Brain microvascular endothelial cell (primary cell): ENCODE measurements around the gene GALNT15.

Experiments used
- DNase-seq: peaks from one replicate; pipeline ENCODE4 v3.0.0-alpha.2; 2020
- H3K27ac ChIP-seq: fragments of 250-450 bp; sonication (Bioruptor Pico); 2 replicates; pipeline ENCODE4 v1.5.1; 2020; ENCODE audit warnings: mild to moderate bottlenecking, moderate library complexity
- H3K27me3 ChIP-seq: fragments of 250-450 bp; sonication (Bioruptor Pico); replicated peaks from 2 replicates; pipeline ENCODE4 v1.5.1; 2020; ENCODE audit warnings: mild to moderate bottlenecking
- H3K36me3 ChIP-seq: fragments of 250-450 bp; sonication (Bioruptor Pico); replicated peaks from 2 replicates; pipeline ENCODE4 v1.5.1; 2020; ENCODE audit warnings: mild to moderate bottlenecking
- H3K4me3 ChIP-seq: 2 replicates; pipeline ENCODE4 v1.5.1; 2011; ENCODE audit warnings: low read depth, mild to moderate bottlenecking, control low read depth, low read length, moderate library complexity
- in situ Hi-C: cut with HindIII; loops from 2 replicates; pipeline ENCODE4 v1.10.0; 2017; ENCODE audit warnings: low sequenced_read_pairs, low pct_ligation_motif_present
- TF ChIP-seq, protein P1 (sequence below): IDR thresholded peaks from 2 replicates; pipeline ENCODE4 v1.5.1; 2011; ENCODE audit warnings: low read depth, mild to moderate bottlenecking, moderate library complexity, low read length, control low read depth, inconsistent platforms; ENCODE audit errors: missing control alignments

Gene GALNT15

DNA sequence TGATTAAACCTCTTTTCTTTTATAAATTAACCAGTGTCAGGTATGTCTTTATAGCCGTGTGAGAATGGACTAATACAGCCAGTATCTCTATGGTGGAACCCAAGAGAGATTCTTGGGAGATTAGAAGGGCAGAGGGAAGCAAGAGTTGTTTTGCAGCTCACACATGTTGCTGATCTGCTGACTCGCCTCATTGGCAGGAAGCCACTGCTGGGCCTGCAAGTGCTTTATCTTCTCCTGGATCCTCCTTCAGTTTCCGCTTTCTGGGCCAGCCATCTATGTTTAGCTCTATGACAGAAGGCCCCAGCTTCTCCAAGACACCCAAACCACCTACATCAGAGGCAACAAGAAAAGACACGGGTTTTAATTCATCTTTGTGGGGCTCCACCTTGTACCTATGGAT lies 23.4 kb upstream of the GALNT15 start:
- peak; percentile 91 for DNase-seq
- H3K36me3 ChIP-seq = no peaks in the 10 kb centered on the region
- no peak overlapping the region for H3K4me3 ChIP-seq
- in situ Hi-C loops = no loop called here
- H3K27me3 ChIP-seq = no peaks in the 10 kb centered on the region
- peak overlapping the region; percentile 48 for H3K27ac ChIP-seq
- TF ChIP-seq, protein P1, sequence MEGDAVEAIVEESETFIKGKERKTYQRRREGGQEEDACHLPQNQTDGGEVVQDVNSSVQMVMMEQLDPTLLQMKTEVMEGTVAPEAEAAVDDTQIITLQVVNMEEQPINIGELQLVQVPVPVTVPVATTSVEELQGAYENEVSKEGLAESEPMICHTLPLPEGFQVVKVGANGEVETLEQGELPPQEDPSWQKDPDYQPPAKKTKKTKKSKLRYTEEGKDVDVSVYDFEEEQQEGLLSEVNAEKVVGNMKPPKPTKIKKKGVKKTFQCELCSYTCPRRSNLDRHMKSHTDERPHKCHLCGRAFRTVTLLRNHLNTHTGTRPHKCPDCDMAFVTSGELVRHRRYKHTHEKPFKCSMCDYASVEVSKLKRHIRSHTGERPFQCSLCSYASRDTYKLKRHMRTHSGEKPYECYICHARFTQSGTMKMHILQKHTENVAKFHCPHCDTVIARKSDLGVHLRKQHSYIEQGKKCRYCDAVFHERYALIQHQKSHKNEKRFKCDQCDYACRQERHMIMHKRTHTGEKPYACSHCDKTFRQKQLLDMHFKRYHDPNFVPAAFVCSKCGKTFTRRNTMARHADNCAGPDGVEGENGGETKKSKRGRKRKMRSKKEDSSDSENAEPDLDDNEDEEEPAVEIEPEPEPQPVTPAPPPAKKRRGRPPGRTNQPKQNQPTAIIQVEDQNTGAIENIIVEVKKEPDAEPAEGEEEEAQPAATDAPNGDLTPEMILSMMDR = no peak

DNA sequence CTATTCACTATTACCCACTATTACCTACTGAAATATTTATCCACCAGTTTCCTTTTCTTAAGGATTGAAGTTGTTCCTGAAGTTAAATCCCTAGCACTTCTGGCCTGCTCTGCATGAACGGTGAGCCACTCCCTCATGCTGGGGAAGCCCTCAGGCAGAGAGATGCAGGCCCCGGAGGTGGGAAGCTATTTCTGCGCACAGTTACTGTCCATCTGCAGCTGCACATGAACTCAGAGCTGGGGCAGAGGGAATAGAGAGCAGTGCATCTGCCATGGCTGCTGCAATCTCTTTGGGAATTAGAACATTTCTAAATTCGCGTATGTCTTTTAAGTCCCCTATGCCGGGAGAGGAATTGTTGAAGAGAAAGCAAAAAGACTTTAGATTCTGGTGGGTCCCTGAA lies 6.3 kb upstream of the GALNT15 start:
- DNase-seq = no peak
- Histone ChIP-seq H3K27me3 (no peaks in the 10 kb centered on the region), H3K27ac (no peak overlapping the region), H3K36me3 (no peaks in the 10 kb centered on the region), H3K4me3 (no peak overlapping the region)
- in situ Hi-C loops = no loop called here
- TF ChIP-seq, protein P1 = no peak

GRCh38 chr3:16171009-16171408 lies 3.5 kb upstream of the GALNT15 start:
- in situ Hi-C loops = no loop called here
- TF ChIP-seq, protein P1 = no peak

DNA sequence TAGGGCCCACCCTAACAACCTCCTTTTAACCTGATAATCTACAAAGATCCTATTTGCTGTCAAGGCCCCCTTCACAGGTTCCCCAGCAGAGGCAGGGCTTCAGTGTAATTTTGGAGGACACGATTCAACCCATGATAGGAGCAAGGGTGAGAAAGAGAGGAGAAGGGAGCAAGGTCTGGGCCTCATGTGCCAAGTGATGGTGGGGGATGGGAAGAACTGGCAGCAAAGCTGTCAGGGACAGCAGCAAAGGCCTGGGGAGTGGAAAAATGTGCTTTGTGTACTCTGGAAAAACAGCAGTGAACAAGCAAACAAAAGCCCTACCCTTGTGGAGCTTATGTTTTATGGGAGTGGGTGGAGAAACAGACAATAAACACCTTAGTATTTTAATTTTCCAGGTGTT lies 2.7 kb upstream of the GALNT15 start:
- TF ChIP-seq, protein P1 = no peak

More at GRCh38 chr3:16171009-16171408, 3.5 kb upstream of the GALNT15 start:
- H3K36me3 ChIP-seq = no peaks in the 10 kb centered on the region
- no peak overlapping the region for H3K4me3 ChIP-seq
- peak overlapping the region; percentile 3 for H3K27ac ChIP-seq
- no peaks in the 10 kb centered on the region for H3K27me3 ChIP-seq
- peak; percentile 69 for DNase-seq

DNA sequence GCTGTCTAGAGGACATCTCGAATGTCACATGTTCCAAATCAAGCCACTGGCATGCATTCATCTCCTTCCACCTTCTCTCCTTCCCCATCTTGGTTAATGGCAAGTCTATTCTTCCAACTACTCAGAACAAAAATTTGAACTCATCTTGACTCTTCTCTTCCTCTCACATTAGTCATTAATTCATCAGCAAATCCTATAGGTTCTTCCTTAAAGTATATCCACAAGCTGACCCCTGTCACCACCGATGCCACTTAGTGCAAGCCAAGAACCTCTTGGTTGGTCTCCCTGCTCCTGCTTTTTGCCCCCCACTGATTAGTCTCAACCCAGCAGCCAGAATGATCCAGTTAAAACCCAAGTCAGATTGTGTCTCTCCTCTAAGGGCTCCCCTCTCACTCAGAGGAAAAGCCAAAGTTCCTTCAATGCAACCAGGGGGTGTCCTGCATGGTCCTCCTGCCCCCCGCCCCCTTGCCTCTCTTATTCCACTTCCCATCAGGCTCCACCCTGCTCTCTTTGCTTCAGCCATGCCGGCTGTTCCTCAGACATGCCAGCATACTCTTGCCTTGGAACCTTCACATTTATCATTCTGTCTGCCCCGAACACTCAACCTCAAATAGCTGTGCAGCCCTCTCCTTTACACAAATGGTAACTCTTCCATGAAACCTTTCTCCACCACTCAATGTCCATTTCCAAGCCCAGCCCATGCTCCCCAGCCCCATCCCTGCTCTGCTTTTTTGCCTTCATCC lies 1.0 kb upstream of the GALNT15 start:
- H3K27me3 ChIP-seq = no peaks in the 10 kb centered on the region
- TF ChIP-seq, protein P1 = no peak
- H3K4me3 ChIP-seq = no peak overlapping the region
- H3K27ac ChIP-seq = peak overlapping the region; percentile 88
- no peak for DNase-seq
- H3K36me3 ChIP-seq = no peaks in the 10 kb centered on the region
- in situ Hi-C loops = no loop called here

More for the DNA sequence above, 2.7 kb upstream of the GALNT15 start:
- H3K36me3 ChIP-seq = no peaks in the 10 kb centered on the region
- H3K4me3 ChIP-seq = no peak overlapping the region
- peak overlapping the region; percentile 48 for H3K27ac ChIP-seq
- in situ Hi-C loops = no loop called here
- no peaks in the 10 kb centered on the region for H3K27me3 ChIP-seq
- no peak for DNase-seq

DNA sequence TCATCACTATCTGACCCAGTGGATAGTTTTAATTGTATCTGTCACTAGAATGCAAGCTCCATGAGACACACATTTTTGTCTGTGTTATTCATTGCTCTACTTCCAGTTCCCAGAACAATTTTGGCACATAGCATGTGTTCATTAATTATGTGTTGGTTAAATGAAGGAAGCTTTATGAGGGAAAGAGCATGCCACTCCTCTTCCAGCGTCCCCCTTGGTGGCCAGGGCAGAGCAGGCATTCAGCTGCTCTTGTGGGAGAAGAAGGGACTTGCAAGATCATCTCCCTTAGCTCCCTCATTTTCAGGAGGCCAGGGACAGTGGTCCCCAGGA lies 489 bp upstream of the GALNT15 start:
- no peak for DNase-seq
- Histone ChIP-seq H3K36me3 (no peaks in the 10 kb centered on the region), H3K27ac (peak overlapping the region; percentile 88), H3K27me3 (no peaks in the 10 kb centered on the region), H3K4me3 (no peak overlapping the region)
- in situ Hi-C loops = no loop called here
- TF ChIP-seq, protein P1 = no peak
